DMS53 treated with DMSO at 0.1 percent for 48 hours (cell line): Measurements from ENCODE around the gene GRK5.

Source experiments
- DNase-seq: peaks from one replicate; lab custom pipeline; 2025; ENCODE audit not compliant: unreplicated experiment; lab: John Stamatoyannopoulos, UW

Gene GRK5

DNA sequence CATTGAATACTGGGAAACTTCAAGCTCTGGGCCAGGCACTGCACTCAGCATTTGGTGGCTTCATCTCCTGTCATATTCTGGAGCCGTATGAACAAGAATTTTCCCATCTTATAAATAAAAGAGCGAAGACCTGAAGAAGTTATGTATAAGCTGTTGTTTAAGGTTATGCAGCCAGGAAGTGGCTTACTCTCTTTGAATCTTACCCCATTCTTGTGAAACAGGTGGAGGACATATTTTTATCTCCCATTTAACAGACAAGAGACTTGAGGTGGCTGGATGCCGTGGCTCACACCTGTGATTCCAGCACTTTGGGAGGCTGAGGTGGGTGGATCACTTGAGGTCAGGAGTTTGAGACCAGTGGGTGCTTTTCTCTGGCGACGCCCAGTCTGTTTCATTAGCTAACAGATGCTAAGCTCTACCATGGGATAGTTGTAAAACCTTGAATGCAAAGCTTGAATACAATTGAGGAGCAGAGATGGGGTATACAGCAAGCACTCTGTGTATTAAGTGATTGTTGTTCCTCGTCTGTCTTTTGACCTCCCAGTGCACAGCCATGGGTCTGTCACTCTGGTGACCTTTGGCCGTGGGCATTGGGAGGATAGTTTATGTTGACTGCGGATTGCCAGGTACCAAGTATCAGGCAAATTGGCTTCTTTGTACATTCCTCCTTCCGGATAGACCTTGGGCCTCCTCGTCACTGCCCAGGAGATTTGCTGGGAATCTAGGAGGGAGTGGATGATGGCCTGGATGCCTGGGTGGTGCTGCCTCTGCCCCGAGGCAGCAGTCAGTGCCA is 85.8 kb downstream of the GRK5 start:
- DNase-seq: no peak

DNA sequence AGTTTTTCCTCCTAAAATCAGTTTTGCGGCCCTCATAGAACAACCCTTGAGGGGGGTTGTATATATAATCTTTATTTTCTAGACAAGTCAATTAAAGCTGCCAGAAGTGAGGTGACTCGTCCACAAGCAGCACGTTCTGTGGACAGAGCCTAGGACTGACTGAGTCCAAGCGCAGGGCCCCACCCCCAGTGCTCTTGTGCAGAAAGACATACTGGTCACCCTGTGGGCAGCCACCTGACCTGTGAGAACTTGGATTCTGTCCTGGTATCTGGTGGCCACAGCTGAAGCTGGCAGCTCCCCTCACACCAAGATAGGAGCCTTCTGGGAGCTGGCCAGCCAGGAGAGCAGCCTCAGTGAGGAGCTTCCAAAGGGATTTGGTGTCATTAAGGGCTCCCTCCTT is 89.3 kb downstream of the GRK5 start:
- DNase-seq: no peak

DNA sequence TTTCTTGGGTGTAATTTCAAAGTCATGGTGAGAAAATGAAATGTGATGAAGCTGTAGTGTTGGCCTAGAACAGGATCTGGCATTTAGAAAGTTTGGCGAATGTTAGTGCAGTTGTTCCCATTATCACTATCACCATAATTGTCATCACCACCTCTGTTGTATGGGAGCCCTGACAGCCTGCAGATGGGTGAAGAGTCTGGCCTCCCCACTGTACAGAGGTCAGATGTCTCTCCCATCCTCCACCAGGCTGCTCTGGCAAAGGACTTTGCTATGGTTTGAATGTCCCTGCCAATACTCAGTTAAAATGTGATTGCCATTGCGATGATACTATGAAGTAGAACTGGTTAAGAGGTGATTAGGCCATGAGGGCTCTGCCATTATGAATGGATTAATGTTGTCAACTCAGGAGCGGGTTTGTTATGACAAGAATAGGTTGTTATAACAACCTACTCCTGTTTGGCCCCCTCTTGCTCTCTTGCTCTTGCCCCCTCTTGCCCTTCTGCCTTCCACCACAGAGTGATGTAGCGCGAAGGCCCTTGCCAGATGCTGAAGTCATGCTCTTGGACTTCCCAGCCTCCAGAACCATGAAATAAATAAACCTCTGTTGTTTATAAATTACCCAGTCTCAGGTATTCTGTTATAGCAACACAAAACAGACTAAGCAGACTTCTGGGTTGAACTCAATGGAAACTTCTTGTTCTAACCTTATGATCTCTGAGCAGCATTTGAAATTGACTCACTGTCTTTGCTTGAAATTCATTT is 90.0 kb downstream of the GRK5 start:
- DNase-seq: no peak

DNA sequence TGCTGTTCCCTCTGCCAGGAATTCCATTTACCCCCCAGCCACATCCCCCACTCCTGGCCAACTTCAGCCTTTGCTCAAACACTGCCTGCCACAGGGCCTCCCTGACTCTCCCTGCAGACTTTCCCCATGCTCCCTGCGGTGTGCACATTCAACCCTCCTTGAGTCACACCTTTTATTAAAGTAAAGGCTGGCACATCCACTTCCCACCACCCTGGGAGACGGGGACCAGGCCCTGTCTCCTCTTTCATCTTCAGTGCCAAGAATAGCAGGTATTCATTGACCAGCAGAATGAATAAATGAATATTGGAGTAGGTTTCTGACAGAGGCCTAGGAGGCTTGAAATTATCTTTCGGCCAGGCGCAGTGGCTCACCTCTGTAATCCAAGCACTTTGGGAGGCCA is 91.4 kb downstream of the GRK5 start:
- no peak for DNase-seq

DNA sequence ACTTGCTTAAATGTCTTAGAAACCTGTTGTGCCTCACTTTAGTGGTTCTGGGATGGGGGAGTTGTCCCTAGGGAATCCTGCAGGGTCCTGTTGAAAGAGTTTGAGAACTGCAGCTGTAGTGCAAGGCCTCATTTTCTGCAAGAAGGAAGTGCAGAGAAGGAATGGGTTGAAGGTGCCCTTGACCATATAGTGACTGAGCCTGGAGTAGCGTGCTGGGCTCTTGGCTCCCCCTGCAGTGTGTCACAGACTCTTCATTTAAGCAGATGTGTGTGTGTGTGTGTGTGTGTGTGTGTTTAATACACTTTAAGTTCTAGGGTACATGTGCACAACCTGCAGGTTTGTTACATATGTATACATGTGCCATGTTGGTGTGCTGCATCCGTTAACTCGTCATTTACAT is 92.2 kb downstream of the GRK5 start:
- no peak for DNase-seq

DNA sequence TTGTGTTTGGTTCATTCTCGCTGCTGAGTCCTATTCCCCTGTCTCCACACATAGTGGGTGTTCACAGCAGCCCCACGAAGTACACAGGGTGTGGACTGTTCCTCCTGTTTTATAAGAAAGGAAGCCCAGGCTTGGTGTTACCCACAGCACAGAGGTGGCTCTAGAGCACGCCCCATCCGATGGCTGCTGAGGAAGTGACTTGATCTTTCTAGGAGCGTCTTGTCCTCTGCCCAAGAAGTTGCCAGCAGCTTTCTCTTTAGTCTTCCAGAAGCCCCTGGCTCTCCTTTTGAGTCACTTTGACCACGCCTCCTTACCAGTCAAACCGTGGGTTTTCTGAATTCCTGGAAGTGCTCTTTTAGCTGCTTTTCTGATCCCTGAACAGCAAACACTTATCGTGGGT is 94.0 kb downstream of the GRK5 start:
- no peak for DNase-seq

DNA sequence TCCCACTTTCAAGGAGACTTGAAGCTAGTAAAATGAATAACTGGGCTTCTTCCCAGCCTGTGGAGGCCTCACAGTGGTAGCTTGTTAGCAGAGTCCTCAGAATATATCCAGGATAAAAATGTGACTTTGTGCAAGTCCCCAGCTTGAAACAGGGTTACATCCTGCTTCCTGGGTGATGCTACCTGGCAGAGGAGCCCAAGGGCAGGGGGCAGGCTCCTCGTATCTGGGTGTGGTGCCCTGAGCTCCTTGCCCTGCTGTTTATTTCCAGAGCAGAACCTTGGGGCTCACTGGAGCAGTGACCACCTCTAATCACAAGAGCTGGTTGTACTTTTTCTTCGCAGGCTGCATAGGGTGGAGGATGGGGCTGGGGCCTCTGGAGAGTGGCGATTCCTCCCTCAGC is 94.8 kb downstream of the GRK5 start:
- no peak for DNase-seq

DNA sequence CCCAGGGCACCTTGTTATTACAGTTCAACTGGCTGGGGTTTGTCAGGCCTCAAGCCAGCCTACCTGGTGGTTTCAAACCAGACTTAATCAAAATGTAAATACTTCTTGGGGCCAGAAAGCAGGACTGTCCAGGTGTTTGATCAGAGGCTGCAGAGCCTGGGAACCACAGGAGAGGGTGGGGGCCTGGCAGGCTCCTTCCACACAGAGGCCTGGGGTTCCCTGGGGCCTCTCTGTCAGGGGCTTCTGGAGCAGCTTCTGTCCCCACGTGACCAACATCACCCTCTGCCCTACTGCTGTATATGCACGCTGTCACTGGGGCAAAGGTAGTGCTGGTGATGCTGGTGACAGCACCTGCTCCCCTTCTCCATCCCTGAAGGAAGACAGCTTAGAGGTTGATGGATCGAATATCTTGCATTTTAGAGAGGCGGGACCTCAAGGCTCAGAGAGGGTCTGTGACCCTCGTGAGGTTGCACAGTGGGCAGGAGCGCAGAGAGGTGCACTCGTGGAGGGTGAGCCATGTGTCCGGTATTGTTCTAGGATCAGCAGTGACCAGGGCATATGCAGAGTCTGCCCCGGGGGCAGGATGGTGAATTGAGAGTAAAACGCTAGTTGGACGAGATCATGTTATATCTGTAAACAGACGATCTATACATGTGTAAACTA is 95.4 kb downstream of the GRK5 start:
- no peak for DNase-seq

DNA sequence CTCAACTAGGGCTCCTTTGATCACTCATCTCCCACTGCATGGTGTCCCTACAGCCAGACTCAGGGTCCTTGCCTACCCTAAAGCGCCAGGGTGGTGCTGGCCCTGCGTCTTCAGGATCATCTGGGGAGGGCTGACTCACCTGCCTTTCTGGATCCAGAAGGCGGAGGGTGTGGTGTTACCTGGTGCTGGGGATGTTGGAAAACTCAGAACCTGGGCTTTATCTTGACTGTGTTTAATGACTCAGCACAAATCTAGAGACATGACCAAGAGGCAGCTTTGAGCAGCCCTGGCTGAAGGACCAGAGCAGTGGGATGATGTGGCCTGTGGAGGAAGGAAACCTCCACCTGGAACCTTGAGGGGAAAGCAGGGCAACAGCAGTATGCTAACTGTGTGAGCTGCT is 96.5 kb downstream of the GRK5 start:
- no peak for DNase-seq

DNA sequence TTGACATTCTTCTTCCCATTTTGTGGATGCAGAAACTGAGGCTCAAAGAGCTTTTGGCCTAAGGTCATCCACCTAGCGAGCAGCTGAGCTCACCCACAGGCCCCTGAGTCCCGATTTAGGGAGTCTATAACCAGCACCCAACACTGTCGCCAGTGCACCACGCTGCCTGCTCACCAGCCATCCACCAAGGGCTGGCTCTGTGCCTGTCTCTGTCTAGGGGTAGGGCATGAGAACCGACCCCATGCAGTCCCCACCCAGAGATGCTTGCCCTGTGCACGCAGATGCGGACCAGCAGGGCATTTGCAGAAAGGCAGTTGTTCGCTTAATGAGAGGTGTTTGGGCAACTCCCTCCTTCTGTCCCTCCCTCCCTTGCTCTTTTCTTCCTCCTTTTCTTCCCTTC is 97.2 kb downstream of the GRK5 start:
- no peak for DNase-seq

DNA sequence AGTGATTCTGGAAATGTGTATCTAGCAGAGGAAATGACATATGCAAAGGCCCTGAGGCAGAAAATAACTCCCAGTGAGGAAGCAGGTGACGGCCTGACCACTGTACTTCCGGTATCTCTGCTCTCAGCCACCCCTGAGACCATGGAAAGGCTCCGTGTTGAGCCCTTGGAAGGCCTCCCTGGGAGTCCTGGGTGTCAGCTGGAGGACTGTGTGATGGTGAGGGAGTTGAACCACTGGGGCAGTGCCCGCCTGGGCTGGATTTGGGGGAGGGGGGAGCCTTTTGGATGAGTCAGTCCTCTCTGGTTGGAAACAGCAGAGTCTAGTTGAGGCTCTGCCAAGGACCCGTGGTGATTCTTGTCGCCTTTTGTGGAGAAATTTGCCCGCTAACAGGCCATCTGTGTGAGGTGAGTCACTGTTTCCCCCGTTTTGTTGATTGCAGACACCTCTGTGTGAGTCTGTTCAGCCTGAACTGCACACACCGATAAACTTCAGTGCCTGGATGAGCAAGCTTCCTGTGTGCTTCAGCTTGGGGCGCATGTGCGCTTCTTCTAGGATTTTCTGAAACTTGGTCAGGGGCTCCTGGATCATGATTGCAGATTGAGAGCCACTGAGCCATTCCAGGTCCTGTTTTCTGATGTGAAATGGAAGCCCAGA is 98.6 kb downstream of the GRK5 start:
- DNase-seq: peak; percentile 23

DNA sequence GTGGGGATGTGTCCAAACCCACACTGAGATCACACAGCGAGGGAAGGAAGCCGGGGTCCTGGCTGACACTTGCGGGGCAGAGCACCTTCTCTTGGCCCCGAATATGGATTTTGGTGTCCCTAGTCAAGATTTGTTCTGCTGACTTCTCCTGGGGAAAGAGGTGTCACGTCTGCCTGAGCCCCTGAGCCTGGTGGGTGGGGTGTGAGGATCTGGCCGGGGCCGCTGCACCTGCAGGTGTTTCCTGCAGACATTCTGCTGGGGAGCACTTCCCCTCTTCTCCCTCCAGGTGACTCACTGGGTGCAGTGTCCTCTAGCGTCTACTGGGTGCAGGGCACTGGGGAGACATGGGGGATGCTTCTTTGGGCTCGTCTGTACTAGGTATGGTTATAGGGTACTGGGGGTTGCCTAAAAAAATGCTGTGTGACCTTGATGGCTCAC is 99.2 kb downstream of the GRK5 start:
- DNase-seq: no peak

DNA sequence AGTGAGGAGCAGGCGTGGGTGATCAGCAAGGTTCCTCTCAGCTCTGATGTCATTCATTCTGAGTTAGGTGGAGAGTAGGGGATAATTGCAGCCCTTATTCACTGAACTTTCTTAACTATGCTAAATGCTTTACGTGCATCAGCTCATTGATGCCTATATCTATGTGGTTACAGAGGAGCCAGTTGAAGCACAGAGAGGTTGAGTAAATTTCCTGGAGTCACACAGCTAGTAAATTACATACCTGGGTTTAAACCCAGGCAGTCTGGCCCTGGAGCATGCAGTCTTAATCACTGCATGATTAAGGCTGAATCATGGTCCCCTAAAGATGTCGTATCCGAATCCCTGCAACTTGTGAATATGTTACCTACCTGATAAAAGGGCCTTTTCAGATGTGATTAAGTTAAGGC is 99.6 kb downstream of the GRK5 start:
- no peak for DNase-seq

DNA sequence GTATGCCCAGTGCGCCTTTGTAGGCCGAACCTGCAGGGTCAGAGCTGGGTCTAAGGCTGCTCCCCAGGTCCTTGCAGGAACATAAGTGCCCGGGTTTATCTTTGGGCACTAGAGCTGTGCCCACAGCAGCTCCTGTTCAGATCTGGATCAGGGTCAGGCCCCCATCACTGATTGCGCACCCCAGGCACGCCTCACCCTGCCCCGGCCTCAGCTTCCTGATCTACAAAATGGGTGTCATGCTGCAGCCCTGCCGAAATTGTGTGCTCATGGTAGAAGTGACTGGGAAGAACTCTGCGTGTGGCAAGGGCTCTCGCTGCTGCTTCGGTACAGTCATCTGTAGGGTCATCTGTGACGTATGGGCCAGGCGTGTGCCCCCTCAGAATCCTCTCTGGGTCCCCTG is 100.7 kb downstream of the GRK5 start:
- no peak for DNase-seq

DNA sequence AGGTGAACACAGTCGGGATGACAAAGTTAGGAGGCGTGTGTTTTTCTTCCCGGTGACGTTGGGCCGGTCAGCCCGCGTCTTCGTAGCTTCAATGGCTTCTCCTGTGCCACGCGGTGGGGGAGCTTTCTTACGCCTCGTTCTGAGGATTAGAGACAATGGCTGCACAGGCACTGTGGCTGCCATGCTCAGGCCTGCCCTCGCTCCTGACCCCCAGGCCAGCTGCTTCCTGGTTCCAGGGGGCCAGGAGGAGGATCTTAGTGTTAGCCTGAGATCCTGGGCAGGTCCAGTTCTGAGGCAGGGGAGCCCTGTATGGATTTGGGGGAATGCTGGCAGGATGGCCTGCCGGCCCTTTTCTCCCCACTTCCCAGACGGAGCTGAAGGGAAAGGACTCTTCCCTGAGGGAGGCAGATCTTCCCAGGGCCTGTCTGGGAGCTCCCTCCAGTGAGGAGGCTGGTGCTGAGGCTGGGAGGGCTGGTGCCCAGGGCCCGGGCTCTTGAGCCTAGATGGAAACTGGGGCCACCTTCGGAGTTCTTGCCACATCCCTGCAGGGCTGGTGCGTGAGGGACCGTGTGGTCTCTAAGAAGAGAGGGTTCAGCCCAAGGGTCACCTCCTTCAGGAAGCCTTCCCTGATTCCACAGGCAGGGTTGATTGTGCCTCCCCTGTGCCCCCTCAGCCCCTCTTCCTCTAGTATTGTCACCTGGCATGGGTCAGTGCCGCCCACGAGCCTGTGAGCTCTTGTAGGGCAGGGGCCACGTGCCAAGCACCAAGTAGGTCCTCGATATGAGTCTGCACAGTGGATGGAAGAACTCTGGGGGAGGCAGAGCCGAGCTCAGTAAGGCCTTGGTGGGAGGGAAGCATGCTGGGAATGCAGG is 101.4 kb downstream of the GRK5 start:
- DNase-seq: no peak

DNA sequence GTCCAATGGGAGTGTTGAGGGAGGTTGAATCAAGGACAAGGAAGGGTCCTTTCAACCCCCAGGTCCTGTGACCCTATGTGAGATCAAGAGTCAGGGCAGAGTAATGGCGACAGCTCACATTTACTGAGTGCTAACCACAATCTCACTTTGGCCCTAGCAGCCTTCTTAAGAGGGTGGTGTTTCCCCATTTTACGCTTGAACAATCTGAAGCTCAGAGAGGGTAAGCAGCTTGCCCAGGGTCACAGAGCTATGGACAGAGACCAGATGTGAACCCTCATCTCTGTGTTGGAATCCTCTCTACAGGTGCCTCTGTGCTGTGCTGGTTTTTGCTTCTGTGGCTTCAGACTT is 102.0 kb downstream of the GRK5 start:
- no peak for DNase-seq

DNA sequence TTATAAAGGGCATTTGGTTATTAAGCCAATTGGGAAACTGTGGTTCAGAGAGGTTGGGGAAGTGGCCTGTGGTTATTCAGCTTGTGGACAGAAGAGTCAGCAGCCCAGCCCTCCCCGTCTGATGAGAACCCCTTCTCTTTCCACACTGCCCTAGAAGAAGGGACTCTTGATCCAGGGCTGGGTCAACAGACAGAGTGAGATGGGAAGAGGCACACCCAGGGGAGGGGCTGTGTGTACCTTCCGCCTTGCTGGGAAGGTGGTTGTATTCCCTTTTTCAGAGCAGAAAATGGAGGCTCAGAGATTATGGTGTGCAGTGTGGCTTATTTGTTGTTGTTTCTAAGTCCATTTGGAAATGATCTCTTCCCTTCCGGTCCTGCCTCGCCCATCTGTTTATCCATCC is 103.4 kb downstream of the GRK5 start:
- DNase-seq: no peak

DNA sequence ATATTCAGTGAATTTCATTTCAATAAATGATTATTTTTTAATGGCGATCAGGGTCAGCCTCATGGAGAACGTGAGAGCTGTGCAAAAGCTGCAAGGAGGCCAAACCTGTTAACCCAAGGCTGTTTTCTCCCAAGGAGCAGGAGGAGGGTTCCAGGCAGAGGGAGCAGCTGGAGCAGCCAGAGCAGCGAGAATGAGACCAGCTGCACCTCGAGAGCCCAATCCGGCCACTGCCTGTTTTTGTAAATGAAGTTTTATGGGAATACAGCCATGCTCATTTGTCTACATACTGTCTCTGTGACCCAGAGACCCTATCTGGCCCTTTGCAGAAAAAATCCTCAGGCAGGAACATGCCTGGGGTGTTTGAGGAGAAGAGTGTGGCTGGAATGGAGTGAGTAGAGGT is 104.9 kb downstream of the GRK5 start:
- no peak for DNase-seq

DNA sequence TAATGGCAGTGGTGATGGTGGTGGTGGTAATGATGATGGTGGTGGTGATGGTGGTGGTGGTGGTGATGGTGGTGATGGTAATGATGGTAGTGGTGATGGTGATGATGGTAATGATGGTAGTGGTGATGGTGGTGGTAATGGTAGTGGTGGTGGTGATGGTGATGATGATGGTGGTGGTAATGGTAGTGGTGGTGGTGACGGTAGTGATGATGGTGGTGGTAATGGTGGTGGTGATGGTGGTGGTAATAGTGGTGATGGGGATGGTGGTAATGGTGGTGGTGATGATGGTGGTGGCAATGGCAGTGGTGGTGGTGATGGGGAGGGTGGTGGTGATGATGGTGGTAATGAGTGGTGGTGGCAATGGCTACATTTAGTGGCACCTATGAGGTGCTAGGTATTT is 105.7 kb downstream of the GRK5 start:
- no peak for DNase-seq

DNA sequence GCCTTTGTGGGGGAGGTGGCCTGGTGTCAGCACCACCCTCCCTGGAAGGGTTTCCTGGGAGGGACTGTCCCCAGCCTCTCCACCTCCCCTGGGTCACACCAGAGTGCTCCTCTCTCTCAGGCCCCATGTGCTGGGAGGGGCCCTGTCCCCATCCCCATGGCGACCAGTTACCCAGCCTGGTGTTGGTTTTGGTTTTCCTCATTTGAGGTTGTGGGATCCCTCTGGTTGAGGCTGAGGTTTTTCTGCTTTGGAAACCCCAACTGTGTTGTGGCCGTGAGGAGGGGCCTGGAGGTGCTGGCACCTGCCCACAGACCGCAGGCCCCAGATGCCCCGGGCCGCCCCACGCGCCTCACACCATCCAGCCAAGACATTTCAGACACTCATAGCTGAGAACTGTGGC is 106.3 kb downstream of the GRK5 start:
- no peak for DNase-seq

DNA sequence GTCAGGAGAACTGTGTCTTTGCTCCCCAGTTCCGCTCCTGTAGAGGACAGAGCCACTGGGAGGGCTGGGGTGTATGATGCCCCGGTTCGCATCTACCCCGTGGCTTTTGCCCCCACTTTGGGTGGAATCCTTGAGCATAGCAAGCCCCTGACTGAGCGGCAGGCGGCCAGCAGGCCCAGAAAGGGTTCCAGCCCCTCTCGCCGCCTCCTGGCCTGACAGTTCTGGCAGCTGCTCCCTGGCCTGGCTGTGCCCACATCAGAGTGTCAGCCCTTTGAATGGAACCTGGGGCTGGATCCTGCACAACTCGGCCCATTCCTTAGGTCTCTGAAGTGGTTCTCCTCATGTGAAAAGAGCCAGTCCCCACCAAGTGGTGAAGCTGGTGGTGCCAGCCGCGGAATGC is 106.7 kb downstream of the GRK5 start:
- DNase-seq: no peak
